ENCODE results near the gene RHBDL2. TPM values are rescaled to one million over a fixed set of nuclear protein-coding genes. Genes with fewer than 3 reads are reported as not detected.
A peak's percentile ranks its signal among the peaks of the same experiment; 100 is the strongest.

Gene RHBDL2
- total and polyA plus RNA-seq, 2 of the 13 experiments (the other 11 are each of a cell fraction or from before 2014, with no cell fraction given), result 3.3 to 5.4 TPM

GRCh38 chr1:38873027-38873969, 68.3 kb downstream of the RHBDL2 start, which contains the start of gene MYCBP (continued):
- TF ChIP-seq, protein P1, sequence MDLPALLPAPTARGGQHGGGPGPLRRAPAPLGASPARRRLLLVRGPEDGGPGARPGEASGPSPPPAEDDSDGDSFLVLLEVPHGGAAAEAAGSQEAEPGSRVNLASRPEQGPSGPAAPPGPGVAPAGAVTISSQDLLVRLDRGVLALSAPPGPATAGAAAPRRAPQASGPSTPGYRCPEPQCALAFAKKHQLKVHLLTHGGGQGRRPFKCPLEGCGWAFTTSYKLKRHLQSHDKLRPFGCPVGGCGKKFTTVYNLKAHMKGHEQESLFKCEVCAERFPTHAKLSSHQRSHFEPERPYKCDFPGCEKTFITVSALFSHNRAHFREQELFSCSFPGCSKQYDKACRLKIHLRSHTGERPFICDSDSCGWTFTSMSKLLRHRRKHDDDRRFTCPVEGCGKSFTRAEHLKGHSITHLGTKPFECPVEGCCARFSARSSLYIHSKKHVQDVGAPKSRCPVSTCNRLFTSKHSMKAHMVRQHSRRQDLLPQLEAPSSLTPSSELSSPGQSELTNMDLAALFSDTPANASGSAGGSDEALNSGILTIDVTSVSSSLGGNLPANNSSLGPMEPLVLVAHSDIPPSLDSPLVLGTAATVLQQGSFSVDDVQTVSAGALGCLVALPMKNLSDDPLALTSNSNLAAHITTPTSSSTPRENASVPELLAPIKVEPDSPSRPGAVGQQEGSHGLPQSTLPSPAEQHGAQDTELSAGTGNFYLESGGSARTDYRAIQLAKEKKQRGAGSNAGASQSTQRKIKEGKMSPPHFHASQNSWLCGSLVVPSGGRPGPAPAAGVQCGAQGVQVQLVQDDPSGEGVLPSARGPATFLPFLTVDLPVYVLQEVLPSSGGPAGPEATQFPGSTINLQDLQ (CRISPR knock-in tag; IDR thresholded peaks at IDR 0.05), result no peak
- peak; percentile 76; the same call in 1 of the 2 replicates for TF ChIP-seq RFXAP (CRISPR knock-in tag; IDR thresholded peaks at IDR 0.05; ENCODE audit: borderline replicate concordance)
- no peak for TF ChIP-seq ZNF468 (CRISPR knock-in tag; IDR thresholded peaks at IDR 0.05)
- TF ChIP-seq ZNF674 (CRISPR knock-in tag; IDR thresholded peaks at IDR 0.05; ENCODE audit: low read depth), result no peak
- TF ChIP-seq, protein P2, sequence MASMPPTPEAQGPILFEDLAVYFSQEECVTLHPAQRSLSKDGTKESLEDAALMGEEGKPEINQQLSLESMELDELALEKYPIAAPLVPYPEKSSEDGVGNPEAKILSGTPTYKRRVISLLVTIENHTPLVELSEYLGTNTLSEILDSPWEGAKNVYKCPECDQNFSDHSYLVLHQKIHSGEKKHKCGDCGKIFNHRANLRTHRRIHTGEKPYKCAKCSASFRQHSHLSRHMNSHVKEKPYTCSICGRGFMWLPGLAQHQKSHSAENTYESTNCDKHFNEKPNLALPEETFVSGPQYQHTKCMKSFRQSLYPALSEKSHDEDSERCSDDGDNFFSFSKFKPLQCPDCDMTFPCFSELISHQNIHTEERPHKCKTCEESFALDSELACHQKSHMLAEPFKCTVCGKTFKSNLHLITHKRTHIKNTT (CRISPR knock-in tag; IDR thresholded peaks at IDR 0.05), result no peak
- no peak for TF ChIP-seq ZNF496 (CRISPR knock-in tag; IDR thresholded peaks at IDR 0.05; ENCODE audit: insufficient replicate concordance)
- TF ChIP-seq ZNF292 (CRISPR knock-in tag; IDR thresholded peaks at IDR 0.05; ENCODE audit: borderline replicate concordance, low read depth), result no peak
- no peak; the same call in 1 of the 2 replicates for TF ChIP-seq ZNF296 (CRISPR knock-in tag; conservative IDR thresholded peaks at IDR 0.05)
- peak; percentile 57 for TF ChIP-seq NRL (CRISPR knock-in tag; IDR thresholded peaks at IDR 0.05; ENCODE audit: borderline replicate concordance)
- TF ChIP-seq NR3C1 (CRISPR knock-in tag; IDR thresholded peaks at IDR 0.05), result no peak
- TF ChIP-seq SNAPC5 (CRISPR knock-in tag; IDR thresholded peaks at IDR 0.05; ENCODE audit: borderline replicate concordance), result no peak
- peak; percentile 72; the same call in 1 of the 2 replicates for TF ChIP-seq ZNF563 (CRISPR knock-in tag; IDR thresholded peaks at IDR 0.05)
- TF ChIP-seq MYPOP (CRISPR knock-in tag; IDR thresholded peaks at IDR 0.05), result 0 out of 2 replicates have a peak, but pooled peaks have one; percentile 6
- TF ChIP-seq, protein P3, sequence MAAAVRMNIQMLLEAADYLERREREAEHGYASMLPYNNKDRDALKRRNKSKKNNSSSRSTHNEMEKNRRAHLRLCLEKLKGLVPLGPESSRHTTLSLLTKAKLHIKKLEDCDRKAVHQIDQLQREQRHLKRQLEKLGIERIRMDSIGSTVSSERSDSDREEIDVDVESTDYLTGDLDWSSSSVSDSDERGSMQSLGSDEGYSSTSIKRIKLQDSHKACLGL (CRISPR knock-in tag; IDR thresholded peaks at IDR 0.05), result peak; percentile 70; the same call in 1 of the 2 replicates
- TF ChIP-seq LCORL (IDR thresholded peaks at IDR 0.05), result no peak
- peak; percentile 59; the same call in 1 of the 2 replicates for TF ChIP-seq LCORL (CRISPR knock-in tag; IDR thresholded peaks at IDR 0.05)
- no peak for TF ChIP-seq ZNF510 (CRISPR knock-in tag; IDR thresholded peaks at IDR 0.05; ENCODE audit: low read depth)
- no peak for TF ChIP-seq ELF4 (CRISPR knock-in tag; IDR thresholded peaks at IDR 0.05; ENCODE audit: borderline replicate concordance)
- no peak for TF ChIP-seq NR2F2 (IDR thresholded peaks at IDR 0.05; ENCODE audit: borderline replicate concordance, low read depth)
- no peak for TF ChIP-seq SYNCRIP (IDR thresholded peaks at IDR 0.05; ENCODE audit: insufficient read depth, low read depth, low read length)
- TF ChIP-seq XRCC5 (optimal IDR thresholded peaks at IDR 0.05; ENCODE audit: low read length), result peak; percentile 87
- no peak for TF ChIP-seq ZNF33A (CRISPR knock-in tag; IDR thresholded peaks at IDR 0.05; ENCODE audit: borderline replicate concordance)
- TF ChIP-seq POLR2AphosphoS5 (IDR thresholded peaks at IDR 0.05; ENCODE audit: low read depth, low read length), result peak; percentile 88
